Measurements from ENCODE around the gene TMEM140. TPM values are rescaled to one million over a fixed set of nuclear protein-coding genes. Genes with fewer than 3 reads are reported as not detected.

TMEM140 gene
- total RNA-seq, 6 experiments from 2014 or later, result 0.47 to 2.2 (median 1.6) TPM

- DNase-seq, result no peak
- Mint-ChIP-seq H3K27ac (no peak overlapping the region), H3K9me3 (no peaks in the 10 kb centered on the region), H3K4me3 (no peak overlapping the region), H3K4me1 (ENCODE audit: low read depth) (peaks cover 32% of the 10 kb centered on the region), H3K27me3 (ENCODE audit: insufficient read depth) (peaks cover 1% of the 10 kb centered on the region; the same call in 1 of the 2 replicates), H3K36me3 (ENCODE audit: low read depth) (peaks cover 40% of the 10 kb centered on the region)
- TF ChIP-seq CTCF (IDR thresholded peaks at IDR 0.05), result no peak
These were observed 14.6 kb downstream of the TMEM140 start for GRCh38 chr7:135162382-135163001.

GRCh38 chr7:135164357-135165061 lies 16.6 kb downstream of the TMEM140 start:
- Mint-ChIP-seq H3K27me3 (ENCODE audit: insufficient read depth) (peaks cover 3% of the 10 kb centered on the region; the same call in 1 of the 2 replicates), H3K36me3 (ENCODE audit: low read depth) (peaks cover 58% of the 10 kb centered on the region), H3K27ac (no peak overlapping the region), H3K4me1 (ENCODE audit: low read depth) (peaks cover 42% of the 10 kb centered on the region), H3K4me3 (no peak overlapping the region), H3K9me3 (no peaks in the 10 kb centered on the region)
- DNase-seq, result no peak
- TF ChIP-seq CTCF (IDR thresholded peaks at IDR 0.05), result no peak

GRCh38 chr7:135165862-135166261 lies 18.0 kb downstream of the TMEM140 start:
- peaks cover 4% of the 10 kb centered on the region; the same call in 1 of the 2 replicates for H3K27me3 Mint-ChIP-seq (ENCODE audit: insufficient read depth)
- peaks cover 36% of the 10 kb centered on the region for H3K4me1 Mint-ChIP-seq (ENCODE audit: low read depth)
- peaks cover 62% of the 10 kb centered on the region for H3K36me3 Mint-ChIP-seq (ENCODE audit: low read depth)
- TF ChIP-seq CTCF (IDR thresholded peaks at IDR 0.05), result no peak
- no peak overlapping the region for H3K27ac Mint-ChIP-seq
- H3K4me3 Mint-ChIP-seq, result no peak overlapping the region
- no peaks in the 10 kb centered on the region for H3K9me3 Mint-ChIP-seq
- no peak for DNase-seq

GRCh38 chr7:135166338-135166990 lies 18.6 kb downstream of the TMEM140 start:
- Mint-ChIP-seq H3K36me3 (ENCODE audit: low read depth) (peaks cover 62% of the 10 kb centered on the region), H3K27me3 (ENCODE audit: insufficient read depth) (peaks cover 4% of the 10 kb centered on the region; the same call in 1 of the 2 replicates), H3K4me1 (ENCODE audit: low read depth) (peaks cover 36% of the 10 kb centered on the region), H3K4me3 (no peak overlapping the region), H3K27ac (peak overlapping the region; percentile 16; the same call in 1 of the 2 replicates), H3K9me3 (no peaks in the 10 kb centered on the region)
- no peak for TF ChIP-seq CTCF (IDR thresholded peaks at IDR 0.05)
- no peak for DNase-seq

GRCh38 chr7:135167365-135167917 lies 19.6 kb downstream of the TMEM140 start:
- DNase-seq, result no peak
- H3K4me3 Mint-ChIP-seq, result no peak overlapping the region
- H3K4me1 Mint-ChIP-seq (ENCODE audit: low read depth), result peaks cover 42% of the 10 kb centered on the region
- H3K9me3 Mint-ChIP-seq, result no peaks in the 10 kb centered on the region
- H3K27me3 Mint-ChIP-seq (ENCODE audit: insufficient read depth), result peaks cover 3% of the 10 kb centered on the region; the same call in 1 of the 2 replicates
- H3K36me3 Mint-ChIP-seq (ENCODE audit: low read depth), result peaks cover 56% of the 10 kb centered on the region
- H3K27ac Mint-ChIP-seq, result no peak overlapping the region
- TF ChIP-seq CTCF (IDR thresholded peaks at IDR 0.05), result no peak
